Uterus (tissue), 2 donors: ENCODE measurements around the gene ZNF804B.

Experiments used
- POLR2A ChIP-seq, 2 donors: fragments of 450-650 bp; IDR thresholded peaks; one replicate each; pipeline ENCODE4 v1.6.1; 2016; ENCODE audit warnings: antibody characterized with exemption in 2 of 2, mild to moderate bottlenecking in 1 of 2, moderate library complexity in 1 of 2
- TF ChIP-seq, protein P1 (sequence below), 4 experiments: fragments of 200-600 bp in 2 of 4; fragments of 450-650 bp in 2 of 4; sonication (generic) in 2 of 4; IDR thresholded peaks; one replicate each; pipeline ENCODE4 v1.5.1; 2016 to 2019; ENCODE audit warnings: antibody characterized with exemption in 4 of 4, mild to moderate bottlenecking in 2 of 4, moderate library complexity in 1 of 4

DNA sequence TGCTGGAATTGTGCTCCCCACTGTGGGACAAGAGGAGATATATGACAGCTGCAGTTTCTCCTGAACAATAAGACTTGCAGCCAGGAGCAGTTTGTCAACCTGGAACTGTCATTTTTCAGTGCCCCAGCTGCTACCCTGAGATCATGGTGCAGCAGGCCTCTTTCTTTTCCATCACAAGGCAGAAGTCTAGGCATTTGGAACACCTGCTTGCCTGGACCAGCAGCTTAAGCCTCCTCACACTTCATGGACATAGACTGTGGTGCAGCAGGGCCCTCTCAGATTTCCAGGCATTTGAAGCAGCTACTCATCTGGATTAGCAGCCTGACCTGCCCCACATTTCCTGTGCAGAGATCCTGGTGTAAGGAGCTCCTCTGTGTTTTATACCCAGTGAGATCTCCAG is 486.7 kb downstream of the ZNF804B start:
- TF ChIP-seq POLR2A (IDR thresholded peaks at IDR 0.05): no peak
- TF ChIP-seq, protein P1, sequence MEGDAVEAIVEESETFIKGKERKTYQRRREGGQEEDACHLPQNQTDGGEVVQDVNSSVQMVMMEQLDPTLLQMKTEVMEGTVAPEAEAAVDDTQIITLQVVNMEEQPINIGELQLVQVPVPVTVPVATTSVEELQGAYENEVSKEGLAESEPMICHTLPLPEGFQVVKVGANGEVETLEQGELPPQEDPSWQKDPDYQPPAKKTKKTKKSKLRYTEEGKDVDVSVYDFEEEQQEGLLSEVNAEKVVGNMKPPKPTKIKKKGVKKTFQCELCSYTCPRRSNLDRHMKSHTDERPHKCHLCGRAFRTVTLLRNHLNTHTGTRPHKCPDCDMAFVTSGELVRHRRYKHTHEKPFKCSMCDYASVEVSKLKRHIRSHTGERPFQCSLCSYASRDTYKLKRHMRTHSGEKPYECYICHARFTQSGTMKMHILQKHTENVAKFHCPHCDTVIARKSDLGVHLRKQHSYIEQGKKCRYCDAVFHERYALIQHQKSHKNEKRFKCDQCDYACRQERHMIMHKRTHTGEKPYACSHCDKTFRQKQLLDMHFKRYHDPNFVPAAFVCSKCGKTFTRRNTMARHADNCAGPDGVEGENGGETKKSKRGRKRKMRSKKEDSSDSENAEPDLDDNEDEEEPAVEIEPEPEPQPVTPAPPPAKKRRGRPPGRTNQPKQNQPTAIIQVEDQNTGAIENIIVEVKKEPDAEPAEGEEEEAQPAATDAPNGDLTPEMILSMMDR (IDR thresholded peaks at IDR 0.05): no peak
